HUES64 (cell line): Measurements from ENCODE around the gene SNX10.
"Not testable (repeated sequence)": the region's sequence is repeated elsewhere in the genome, so short reads cannot be mapped to it uniquely, and the experiment has no call there.

Experiments used
- H3K27ac ChIP-seq: 2 replicates; pipeline ENCODE4 v1.7.0; 2013; ENCODE audit warnings: low read depth, low read length, inconsistent platforms
- H3K27me3 ChIP-seq: 2 replicates; pipeline ENCODE4 v1.6.1; 2013; ENCODE audit warnings: mild to moderate bottlenecking, low read length; ENCODE audit not compliant: insufficient read depth
- H3K36me3 ChIP-seq: 2 replicates; pipeline ENCODE4 v1.6.1; 2013; ENCODE audit warnings: mild to moderate bottlenecking, low read length; ENCODE audit not compliant: insufficient read depth
- H3K4me1 ChIP-seq: 2 replicates; pipeline ENCODE4 v1.6.1; 2013; ENCODE audit warnings: mild to moderate bottlenecking, low read length, moderate library complexity; ENCODE audit not compliant: insufficient read depth
- H3K4me3 ChIP-seq: 2 replicates; pipeline ENCODE4 v1.5.1; 2013; ENCODE audit warnings: mild to moderate bottlenecking, low read length, moderate library complexity
- H3K9ac ChIP-seq: 2 replicates; pipeline ENCODE4 v1.6.1; 2013; ENCODE audit warnings: mild to moderate bottlenecking, low read depth, low read length
- H3K9me3 ChIP-seq: 2 replicates; pipeline ENCODE4 v1.6.1; 2013; ENCODE audit warnings: low read depth, low read length; ENCODE audit not compliant: insufficient read depth
- WGBS: fragments of 150-250, 120-280 bp; methylation state at CpG from one replicate; pipeline ENCODE4 v1.1.7; 2013; ENCODE audit warnings: missing lambda C conversion rate; 5-methylcytosine and 5-hydroxymethylcytosine counted together

The SNX10 gene

DNA sequence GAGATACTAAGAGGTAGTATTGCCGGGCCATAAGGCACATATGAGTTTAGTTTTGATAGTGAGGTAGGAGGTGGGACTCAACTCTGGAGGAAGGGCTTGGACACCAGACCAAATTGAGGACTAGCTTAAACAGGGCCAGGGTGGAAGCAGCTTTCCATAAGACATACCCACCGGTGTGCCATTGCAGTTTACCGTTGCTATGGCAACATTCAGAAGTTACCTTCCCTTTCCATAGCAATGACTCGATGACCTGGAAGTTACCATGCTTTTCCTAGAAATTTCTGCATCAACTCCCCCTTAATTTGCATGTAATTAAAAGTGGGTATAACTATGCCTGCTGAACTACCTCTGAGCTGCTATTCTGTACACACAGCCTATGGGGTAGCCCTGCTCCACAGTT is 10.9 kb upstream of the SNX10 start:
- no peak overlapping the region for H3K9ac ChIP-seq
- no peaks in the 10 kb centered on the region for H3K27me3 ChIP-seq
- 92% methylated on average over 4 of the region's 4 CpGs for WGBS

DNA sequence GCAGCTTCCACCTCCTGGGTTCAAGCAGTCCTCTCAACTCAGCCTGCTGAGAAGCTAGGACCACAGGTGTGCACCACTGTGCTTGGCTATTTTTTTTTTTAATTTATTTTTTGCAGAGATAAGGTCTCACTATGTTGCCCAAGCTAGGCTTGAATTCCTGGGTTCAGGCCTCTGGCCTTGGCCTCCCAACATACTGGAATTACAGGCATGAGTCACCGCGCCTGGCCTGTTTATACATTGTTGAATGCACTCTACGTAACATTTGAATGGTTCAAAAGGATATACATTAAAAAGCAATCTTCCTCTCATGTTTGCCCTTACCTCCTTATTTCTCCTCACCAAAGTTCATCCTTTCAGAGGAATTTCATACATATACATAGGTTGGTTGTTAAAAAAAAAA is 7.2 kb upstream of the SNX10 start:
- H3K9ac ChIP-seq, result no peak overlapping the region
- WGBS, result 97% methylated on average over 3 of the region's 3 CpGs
- no peak overlapping the region for H3K4me3 ChIP-seq
- no peaks in the 10 kb centered on the region for H3K4me1 ChIP-seq
- H3K27ac ChIP-seq, result no peak overlapping the region
- H3K27me3 ChIP-seq, result no peaks in the 10 kb centered on the region
- H3K9me3 ChIP-seq, result no peaks in the 10 kb centered on the region
- no peaks in the 10 kb centered on the region for H3K36me3 ChIP-seq

More for the DNA sequence above, 10.9 kb upstream of the SNX10 start:
- Histone ChIP-seq H3K4me3 (no peak overlapping the region), H3K27ac (no peak overlapping the region), H3K36me3 (no peaks in the 10 kb centered on the region), H3K4me1 (no peaks in the 10 kb centered on the region), H3K9me3 (no peaks in the 10 kb centered on the region)

DNA sequence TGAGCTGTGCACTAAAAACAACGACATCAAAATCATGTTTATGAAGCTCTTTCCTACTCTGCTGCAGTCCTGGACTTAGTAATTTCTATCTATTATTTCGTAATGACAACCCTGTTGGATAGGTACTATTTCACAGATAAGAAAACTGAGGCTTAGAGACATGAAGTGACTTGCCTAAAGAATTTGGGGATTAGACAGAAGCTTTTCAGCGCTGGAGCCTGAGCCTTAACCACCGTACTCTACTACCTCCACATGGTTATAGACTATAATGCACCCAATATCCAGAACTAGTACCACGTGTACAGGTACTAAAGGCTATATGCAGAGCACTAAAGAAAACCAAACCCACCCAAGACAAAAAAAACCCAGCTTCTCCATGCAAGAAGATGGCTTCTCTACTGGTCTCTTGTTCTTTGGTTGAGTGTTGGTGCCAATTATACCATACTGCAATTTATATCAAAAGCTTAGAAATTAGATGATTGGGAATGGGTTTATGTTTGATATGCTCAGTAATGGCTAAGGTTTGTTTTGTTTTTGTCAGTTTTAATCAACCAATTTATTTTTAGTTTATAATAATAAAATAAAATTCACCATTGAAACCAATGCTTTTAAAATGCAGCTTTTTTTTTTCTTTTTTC is 6.5 kb upstream of the SNX10 start:
- no peak overlapping the region for H3K4me3 ChIP-seq
- 87% methylated on average over 5 of the region's 5 CpGs for WGBS
- H3K9ac ChIP-seq, result no peak overlapping the region
- H3K27ac ChIP-seq, result no peak overlapping the region
- H3K27me3 ChIP-seq, result no peaks in the 10 kb centered on the region
- no peaks in the 10 kb centered on the region for H3K36me3 ChIP-seq
- no peaks in the 10 kb centered on the region for H3K4me1 ChIP-seq
- no peaks in the 10 kb centered on the region for H3K9me3 ChIP-seq

DNA sequence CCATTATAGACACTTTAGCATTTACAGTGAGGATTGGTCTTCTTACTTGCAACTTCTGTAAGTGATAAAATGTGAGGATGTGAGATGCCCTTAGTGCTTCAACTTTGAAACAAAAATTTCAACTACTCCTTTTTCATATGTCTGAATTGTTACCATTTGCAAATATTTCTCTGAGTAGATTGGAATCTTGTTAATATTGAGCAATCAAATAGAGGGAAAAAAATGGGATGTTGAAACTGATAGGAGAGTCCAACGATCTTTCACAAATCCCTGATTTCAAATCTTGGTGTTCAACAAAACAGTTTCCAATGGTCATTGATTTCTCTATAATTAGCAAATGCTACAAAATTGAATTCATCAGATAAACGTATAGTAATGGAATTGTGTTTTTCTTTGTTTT is 5.5 kb upstream of the SNX10 start:
- Histone ChIP-seq H3K4me1 (no peaks in the 10 kb centered on the region), H3K36me3 (no peaks in the 10 kb centered on the region), H3K9ac (no peak overlapping the region), H3K4me3 (no peak overlapping the region), H3K9me3 (no peaks in the 10 kb centered on the region), H3K27me3 (no peaks in the 10 kb centered on the region), H3K27ac (no peak overlapping the region)
- 93% methylated on average over 2 of the region's 2 CpGs for WGBS

- H3K27me3 ChIP-seq, H3K27ac ChIP-seq, H3K9me3 ChIP-seq, H3K4me1 ChIP-seq, H3K4me3 ChIP-seq, H3K36me3 ChIP-seq, H3K9ac ChIP-seq: not testable (repeated sequence)
- WGBS, result 96% methylated on average over 5 of the region's 5 CpGs
These were observed 3.5 kb upstream of the SNX10 start for GRCh38 chr7:26288126-26288525.

- Histone ChIP-seq H3K4me1 (peaks cover 9% of the 10 kb centered on the region; the same call in 1 of the 2 replicates), H3K36me3 (no peaks in the 10 kb centered on the region), H3K9ac (no peak overlapping the region), H3K27ac (no peak overlapping the region), H3K9me3 (no peaks in the 10 kb centered on the region), H3K27me3 (peaks cover 6% of the 10 kb centered on the region; the same call in 1 of the 2 replicates), H3K4me3 (peak overlapping the region; percentile 64)
- 45% methylated on average over 4 of the region's 4 CpGs for WGBS
These were observed 411 bp upstream of the SNX10 start for GRCh38 chr7:26291251-26291650.

DNA sequence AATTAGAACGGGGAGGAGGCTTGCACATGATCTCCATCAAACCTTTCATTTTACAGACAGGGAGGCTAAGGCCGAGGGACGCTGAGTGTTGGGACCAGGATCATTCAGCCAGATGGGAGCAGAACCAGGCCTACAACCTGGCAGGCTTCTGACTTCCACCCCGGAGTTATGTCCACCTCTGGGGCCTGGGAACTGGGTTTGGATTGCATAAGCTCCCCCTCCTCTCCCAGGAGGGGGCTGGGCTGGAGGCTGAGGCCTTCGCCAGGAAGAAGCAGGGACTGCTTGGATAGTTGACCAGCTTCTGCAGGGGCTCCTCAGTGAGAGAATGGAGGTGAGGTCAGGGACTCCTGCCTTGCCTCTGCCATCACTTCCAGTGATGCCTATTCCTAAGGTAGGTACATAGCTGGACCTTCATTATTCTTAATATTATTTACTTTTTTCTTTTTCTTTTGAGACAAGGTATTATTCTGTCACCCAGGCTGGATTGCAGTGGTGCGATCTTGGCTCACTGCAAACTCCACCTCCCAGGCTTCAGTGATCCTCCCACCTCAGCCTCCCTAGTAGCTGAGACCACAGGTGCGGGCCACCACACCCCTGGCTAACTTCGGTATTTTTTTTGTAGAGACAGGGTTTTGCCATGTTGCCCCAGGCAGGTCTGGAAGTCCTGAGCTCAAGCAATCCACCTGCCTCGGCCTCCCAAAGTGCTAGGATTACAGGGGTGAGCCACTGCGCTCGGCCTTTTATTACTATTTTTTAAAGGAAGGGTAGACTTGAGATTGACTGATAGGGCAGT is 1.3 kb downstream of the SNX10 start:
- H3K27me3 ChIP-seq, result peaks cover 6% of the 10 kb centered on the region; the same call in 1 of the 2 replicates
- H3K4me1 ChIP-seq, result peaks cover 9% of the 10 kb centered on the region; the same call in 1 of the 2 replicates
- H3K27ac ChIP-seq, result no peak overlapping the region
- WGBS, result 89% methylated on average over 11 of the region's 11 CpGs
- H3K4me3 ChIP-seq, result peak overlapping the region; percentile 64
- H3K9me3 ChIP-seq, result no peaks in the 10 kb centered on the region
- no peaks in the 10 kb centered on the region for H3K36me3 ChIP-seq
- no peak overlapping the region for H3K9ac ChIP-seq

GRCh38 chr7:26293569-26294308 is 2.1 kb downstream of the SNX10 start:
- no peaks in the 10 kb centered on the region for H3K9me3 ChIP-seq
- no peaks in the 10 kb centered on the region for H3K36me3 ChIP-seq
- H3K4me3 ChIP-seq, result no peak overlapping the region
- no peak overlapping the region for H3K9ac ChIP-seq
- WGBS, result 95% methylated on average over 6 of the region's 6 CpGs
- no peak overlapping the region for H3K27ac ChIP-seq
- peaks cover 9% of the 10 kb centered on the region; the same call in 1 of the 2 replicates for H3K4me1 ChIP-seq
- peaks cover 6% of the 10 kb centered on the region; the same call in 1 of the 2 replicates for H3K27me3 ChIP-seq

DNA sequence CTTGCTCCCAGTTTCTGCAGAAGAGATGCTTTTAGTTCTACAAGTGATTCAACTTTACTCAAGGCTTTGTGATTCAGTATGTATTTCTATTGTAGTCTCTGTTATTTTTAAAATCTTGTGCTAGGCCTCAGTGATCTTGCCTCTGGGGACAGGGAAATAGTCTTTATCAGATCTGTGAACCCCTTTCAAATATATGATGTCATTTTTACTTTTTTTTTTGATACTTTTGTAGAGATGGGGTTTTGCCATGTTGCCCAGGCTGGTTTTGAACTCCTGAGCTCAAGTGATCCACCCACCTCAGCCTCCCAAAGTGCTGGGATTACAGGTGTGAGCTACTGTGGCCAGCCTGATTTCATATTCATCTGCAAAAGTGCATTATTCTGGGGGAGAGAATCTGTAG is 3.4 kb downstream of the SNX10 start:
- Histone ChIP-seq H3K9me3 (no peaks in the 10 kb centered on the region), H3K4me3 (no peak overlapping the region), H3K27ac (no peak overlapping the region), H3K36me3 (no peaks in the 10 kb centered on the region), H3K27me3 (peaks cover 6% of the 10 kb centered on the region; the same call in 1 of the 2 replicates), H3K9ac (no peak overlapping the region), H3K4me1 (peaks cover 9% of the 10 kb centered on the region; the same call in 1 of the 2 replicates)

GRCh38 chr7:26295586-26295985 is 3.9 kb downstream of the SNX10 start:
- no peaks in the 10 kb centered on the region for H3K36me3 ChIP-seq
- H3K4me1 ChIP-seq, result peaks cover 9% of the 10 kb centered on the region; the same call in 1 of the 2 replicates
- no peaks in the 10 kb centered on the region for H3K9me3 ChIP-seq
- 95% methylated on average over 5 of the region's 5 CpGs for WGBS
- no peak overlapping the region for H3K9ac ChIP-seq
- no peak overlapping the region for H3K4me3 ChIP-seq
- H3K27ac ChIP-seq, result no peak overlapping the region
- H3K27me3 ChIP-seq, result peaks cover 6% of the 10 kb centered on the region; the same call in 1 of the 2 replicates

DNA sequence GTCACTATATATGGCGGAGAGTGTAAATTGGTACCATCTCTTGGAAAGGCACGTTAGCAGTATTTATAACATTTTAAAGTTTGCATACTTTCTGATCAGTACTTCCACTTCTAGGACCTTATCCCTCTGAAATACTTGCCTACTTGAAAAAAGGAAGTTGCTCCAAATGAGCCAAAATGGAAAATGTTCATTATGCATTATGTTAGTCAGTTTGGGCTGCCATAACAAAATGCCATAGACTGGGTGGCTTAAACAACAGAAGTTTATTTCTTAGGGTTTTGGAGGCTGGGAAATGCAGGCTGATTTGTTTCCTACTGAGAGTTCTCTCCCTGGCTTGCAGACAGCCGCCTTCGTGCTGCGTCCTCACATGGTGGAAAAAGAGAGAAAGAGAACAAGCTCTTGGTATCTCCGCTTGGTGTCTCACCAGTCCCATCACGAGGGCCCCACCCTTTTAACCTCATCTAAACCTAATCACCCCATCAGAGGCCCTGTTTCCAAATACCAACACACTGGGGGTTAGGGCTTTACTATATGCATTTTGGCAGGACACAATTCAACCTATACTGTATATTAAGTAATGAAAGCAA is 6.9 kb downstream of the SNX10 start:
- no peaks in the 10 kb centered on the region for H3K36me3 ChIP-seq
- no peak overlapping the region for H3K27ac ChIP-seq
- H3K4me1 ChIP-seq, result peaks cover 6% of the 10 kb centered on the region; the same call in 1 of the 2 replicates
- WGBS, result 86% methylated on average over 7 of the region's 7 CpGs
- no peaks in the 10 kb centered on the region for H3K9me3 ChIP-seq
- H3K27me3 ChIP-seq, result no peaks in the 10 kb centered on the region
- H3K4me3 ChIP-seq, result no peak overlapping the region
- no peak overlapping the region for H3K9ac ChIP-seq
